Psoas muscle (tissue), 8 donors: Measurements from ENCODE around the gene C2orf80. TPM values are rescaled to one million over a fixed set of nuclear protein-coding genes. Genes with fewer than 3 reads are reported as not detected.

Experiments used
- ATAC-seq, 4 donors: fragments of 200-7000 bp; cut with Tn5 transposase; one replicate each; pipeline ENCODE4 v1.9.1; 2020; ENCODE audit warnings: moderate library complexity in 3 of 4, mild to moderate bottlenecking in 2 of 4
- DNase-seq, 2 donors: peaks; one replicate each; pipeline ENCODE4 v3.0.0-alpha.2; 2020
- H3K27ac ChIP-seq: fragments of 200-600 bp; one replicate; pipeline ENCODE4 v1.8.0; 2022
- H3K27me3 ChIP-seq, 3 donors: fragments of 200-600 bp in 1 of 3; one replicate each; pipeline versions ENCODE4 v1.6.1 to v1.8.0; 2013 to 2022; ENCODE audit warnings: low read length in 2 of 3, mild to moderate bottlenecking in 2 of 3, moderate library complexity in 1 of 3; ENCODE audit not compliant: insufficient read depth in 3 of 3
- H3K36me3 ChIP-seq, 2 donors: fragments of 200-600 bp in 1 of 2; one replicate each; pipeline versions ENCODE4 v1.6.1 to v1.8.0; 2013 to 2022; ENCODE audit warnings: low read depth in 1 of 2, mild to moderate bottlenecking in 1 of 2, moderate library complexity in 1 of 2; ENCODE audit not compliant: insufficient read depth in 1 of 2
- H3K4me1 ChIP-seq: fragments of 200-600 bp; one replicate; pipeline ENCODE4 v1.8.0; 2022
- H3K4me3 ChIP-seq: fragments of 200-600 bp; one replicate; pipeline ENCODE4 v1.8.0; 2022; ENCODE audit warnings: mild to moderate bottlenecking
- H3K9me3 ChIP-seq: fragments of 200-600 bp; one replicate; pipeline ENCODE4 v1.8.0; 2022
- WGBS, 3 donors: extraction: QIAGEN DNeasy Blood & Tissue Kit; methylation state at CpG; one replicate each; pipeline versions ENCODE4 v1.1.6 to v1.1.7; 2013; 5-methylcytosine and 5-hydroxymethylcytosine counted together
- intact Hi-C, 2 donors: fragments of 100-400 bp; cut with DNase I; formaldehyde crosslinking; loops; one replicate each; pipeline versions ENCODE4 v1.11.0 to v1.14.2; 2022
- polyA plus RNA-seq, 3 donors: library from polyadenylated mRNA; stranded (reverse); fragments of 200-250 nt; gene quantifications; one replicate each; pipeline ENCODE4 v1.2.3, GENCODE V29; 2013
- total RNA-seq, 4 donors: library from RNA; stranded (reverse); fragmentation: NEBNext Ultra II Directional in 2 of 4; extraction: Animal tissue kit (Norgen Biotek cat#: 25700) in 2 of 4; gene quantifications; one replicate each; pipeline versions ENCODE4 v1.2.1 to v1.2.4, GENCODE V29; 2021 to 2023
- TF ChIP-seq, protein P1 (sequence below): fragments of 200-600 bp; IDR thresholded peaks from one replicate; pipeline ENCODE4 v1.8.0; 2022; ENCODE audit warnings: antibody characterized with exemption
- donor health status: healthy with polysubstance abuse.
- donor health status: DM: no; HTN: no; CAD: no; lungs with moderate emphysema.
- donor health status: Bipolar disorder and iron deficiency.
- donor health status: healthy.
- donor health status: DM: yes; HTN: yes; CAD: no.
- donor health status: DM: no; HTN: no; CAD: no.
- donor health status: DM: no; HTN: no; CAD: no.
- donor health status: DM: yes; HTN: yes; CAD: no.

Gene C2orf80
- total and polyA plus RNA-seq, 7 donors = 0.04 TPM; not detected in 6

- peaks cover 0 to 4% (median 0%) of the 10 kb centered on the region in 3 donors for H3K27me3 ChIP-seq
Observed at GRCh38 chr2:208183972-208184705, 5.7 kb downstream of the C2orf80 start.

DNA sequence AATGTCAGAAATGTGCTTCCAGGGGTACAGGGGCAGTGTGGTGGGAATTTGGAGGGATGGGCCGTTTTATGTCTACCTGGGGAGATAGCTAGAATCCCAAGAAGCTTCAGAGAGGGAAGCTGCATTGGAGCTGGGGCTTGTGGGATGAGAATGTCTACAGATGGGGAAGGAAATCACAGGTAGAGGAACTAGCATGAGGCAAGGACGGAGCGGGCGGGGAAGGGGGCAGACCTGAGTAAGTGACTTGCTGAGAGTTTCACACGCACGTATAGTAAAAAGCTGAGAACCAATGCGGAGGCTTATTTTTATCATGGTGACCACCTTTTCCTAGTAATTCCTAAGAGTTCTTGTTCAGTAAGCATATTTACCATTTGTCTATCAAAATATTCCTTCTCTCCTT lies 6.3 kb downstream of the C2orf80 start:
- H3K4me3 ChIP-seq = no peak overlapping the region
- 37 to 41% (median 40%) methylated on average over 7 of the region's 7 CpGs for WGBS, 3 donors
- no peaks in the 10 kb centered on the region for H3K9me3 ChIP-seq
- H3K4me1 ChIP-seq = no peaks in the 10 kb centered on the region
- no peaks in the 10 kb centered on the region for H3K36me3 ChIP-seq
- intact Hi-C loops = no loop called here
- TF ChIP-seq, protein P1, sequence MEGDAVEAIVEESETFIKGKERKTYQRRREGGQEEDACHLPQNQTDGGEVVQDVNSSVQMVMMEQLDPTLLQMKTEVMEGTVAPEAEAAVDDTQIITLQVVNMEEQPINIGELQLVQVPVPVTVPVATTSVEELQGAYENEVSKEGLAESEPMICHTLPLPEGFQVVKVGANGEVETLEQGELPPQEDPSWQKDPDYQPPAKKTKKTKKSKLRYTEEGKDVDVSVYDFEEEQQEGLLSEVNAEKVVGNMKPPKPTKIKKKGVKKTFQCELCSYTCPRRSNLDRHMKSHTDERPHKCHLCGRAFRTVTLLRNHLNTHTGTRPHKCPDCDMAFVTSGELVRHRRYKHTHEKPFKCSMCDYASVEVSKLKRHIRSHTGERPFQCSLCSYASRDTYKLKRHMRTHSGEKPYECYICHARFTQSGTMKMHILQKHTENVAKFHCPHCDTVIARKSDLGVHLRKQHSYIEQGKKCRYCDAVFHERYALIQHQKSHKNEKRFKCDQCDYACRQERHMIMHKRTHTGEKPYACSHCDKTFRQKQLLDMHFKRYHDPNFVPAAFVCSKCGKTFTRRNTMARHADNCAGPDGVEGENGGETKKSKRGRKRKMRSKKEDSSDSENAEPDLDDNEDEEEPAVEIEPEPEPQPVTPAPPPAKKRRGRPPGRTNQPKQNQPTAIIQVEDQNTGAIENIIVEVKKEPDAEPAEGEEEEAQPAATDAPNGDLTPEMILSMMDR = no peak
- DNase-seq (no peak), ATAC-seq (no peak)
- no peak overlapping the region for H3K27ac ChIP-seq
- H3K27me3 ChIP-seq = peaks cover 0 to 4% (median 0%) of the 10 kb centered on the region in 3 donors

More at GRCh38 chr2:208183972-208184705, 5.7 kb downstream of the C2orf80 start:
- no peaks in the 10 kb centered on the region for H3K4me1 ChIP-seq
- intact Hi-C loops = no loop called here
- no peaks in the 10 kb centered on the region for H3K9me3 ChIP-seq
- no peak for DNase-seq
- ATAC-seq = no peak
- 20 to 29% (median 26%) methylated on average over 12 of the region's 12 CpGs for WGBS, 3 donors
- H3K27ac ChIP-seq = no peak overlapping the region
- TF ChIP-seq, protein P1 = no peak
- no peak overlapping the region for H3K4me3 ChIP-seq
- H3K36me3 ChIP-seq = no peaks in the 10 kb centered on the region

- Histone ChIP-seq H3K9me3 (no peaks in the 10 kb centered on the region), H3K4me3 (no peak overlapping the region), H3K36me3 (no peaks in the 10 kb centered on the region), H3K4me1 (no peaks in the 10 kb centered on the region), H3K27ac (no peak overlapping the region), H3K27me3 (peaks cover 0 to 4% (median 0%) of the 10 kb centered on the region in 3 donors)
- TF ChIP-seq, protein P1 = no peak
- no peak for ATAC-seq
- WGBS, 3 donors = 57 to 69% (median 59%) methylated on average over 3 of the region's 3 CpGs
- intact Hi-C loops = no loop called here
- DNase-seq = no peak
Observed at GRCh38 chr2:208182835-208183234, 7.0 kb downstream of the C2orf80 start.

GRCh38 chr2:208179028-208179609 lies 10.7 kb downstream of the C2orf80 start:
- ATAC-seq (no peak), DNase-seq (no peak)
- H3K4me1 ChIP-seq = no peaks in the 10 kb centered on the region
- peaks cover 0 to 4% (median 0%) of the 10 kb centered on the region in 3 donors for H3K27me3 ChIP-seq
- no peak overlapping the region for H3K27ac ChIP-seq
- 57 to 64% (median 64%) methylated on average over 4 of the region's 4 CpGs for WGBS, 3 donors
- no peak overlapping the region for H3K4me3 ChIP-seq
- TF ChIP-seq, protein P1 = no peak
- no peaks in the 10 kb centered on the region for H3K9me3 ChIP-seq
- no peaks in the 10 kb centered on the region for H3K36me3 ChIP-seq
- intact Hi-C loops = no loop called here
